Measurements from ENCODE around the gene GUK1.

Gene GUK1, protein sequence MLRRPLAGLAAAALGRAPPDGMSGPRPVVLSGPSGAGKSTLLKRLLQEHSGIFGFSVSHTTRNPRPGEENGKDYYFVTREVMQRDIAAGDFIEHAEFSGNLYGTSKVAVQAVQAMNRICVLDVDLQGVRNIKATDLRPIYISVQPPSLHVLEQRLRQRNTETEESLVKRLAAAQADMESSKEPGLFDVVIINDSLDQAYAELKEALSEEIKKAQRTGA

DNA sequence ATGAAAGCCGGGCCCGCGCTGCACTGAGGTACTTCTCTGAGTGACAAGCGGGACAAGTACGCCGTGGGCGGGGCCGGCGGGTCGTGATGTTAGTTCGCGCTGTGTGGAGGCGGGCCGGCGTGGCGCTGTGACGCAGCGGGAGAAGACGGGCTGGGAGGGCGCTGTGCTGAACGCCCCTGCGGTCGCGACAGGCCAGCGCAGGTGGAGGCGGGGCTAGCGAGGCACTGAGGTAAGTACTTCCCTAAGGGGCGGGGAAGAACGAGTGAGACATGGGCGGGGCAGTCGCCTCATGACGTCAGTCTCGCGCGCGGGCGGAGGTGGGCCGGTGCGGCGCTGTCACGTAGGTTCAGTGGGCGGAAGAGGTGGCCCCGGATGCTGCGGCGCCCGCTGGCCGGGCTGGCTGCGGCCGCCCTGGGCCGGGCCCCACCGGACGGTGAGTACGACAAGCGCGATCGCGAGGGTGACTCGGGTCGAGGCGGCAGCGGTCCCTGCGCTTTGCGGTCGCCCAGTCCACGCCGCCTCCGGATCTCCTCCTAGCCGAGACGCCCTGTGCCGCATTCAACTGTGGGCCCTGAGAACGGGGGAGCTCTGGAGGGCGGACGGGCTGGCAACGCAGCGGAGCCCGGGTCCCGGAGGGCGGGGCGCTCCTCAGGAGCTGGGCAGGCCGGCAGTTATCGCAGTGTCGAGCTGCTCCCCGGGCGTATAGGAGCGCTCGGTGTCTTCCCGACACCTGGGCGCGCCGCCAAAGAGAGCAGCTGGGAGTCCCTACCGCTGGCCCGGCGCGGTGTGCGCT is at the start of gene GUK1:
Gene GUK1 (plus strand): TSS at position 349 of the 793 bp plus-strand sequence. CDS start 24 bp downstream, at position 373.
- peak; percentile 99 to 100 for DNase-seq (ENCODE audit: low read depth in 2 of 2)

DNA sequence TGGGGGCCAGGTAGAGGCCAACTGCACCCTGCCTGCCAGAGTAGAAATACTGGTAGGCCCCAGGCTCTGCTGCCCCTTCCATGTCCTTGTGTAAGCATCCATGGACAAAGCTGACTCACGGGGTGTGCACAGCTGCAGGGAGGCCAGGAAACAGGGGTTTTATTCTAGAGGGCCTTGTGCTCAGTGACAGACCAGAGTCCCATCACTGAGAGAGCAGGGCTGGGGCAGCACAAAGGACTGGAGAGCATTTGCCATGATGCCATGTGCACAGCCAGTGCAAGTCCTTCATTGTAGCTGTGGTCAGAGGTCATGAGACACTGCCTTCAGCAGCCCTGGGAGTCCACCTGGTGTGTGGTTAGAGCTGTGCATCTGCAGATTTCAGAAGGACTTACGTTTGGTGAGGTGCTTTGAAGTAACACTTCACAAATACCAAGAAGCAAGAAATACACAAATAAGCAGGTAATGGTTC is 49.4 kb upstream of the GUK1 start:
- no peak for DNase-seq (ENCODE audit: low read depth in 2 of 2)

DNA sequence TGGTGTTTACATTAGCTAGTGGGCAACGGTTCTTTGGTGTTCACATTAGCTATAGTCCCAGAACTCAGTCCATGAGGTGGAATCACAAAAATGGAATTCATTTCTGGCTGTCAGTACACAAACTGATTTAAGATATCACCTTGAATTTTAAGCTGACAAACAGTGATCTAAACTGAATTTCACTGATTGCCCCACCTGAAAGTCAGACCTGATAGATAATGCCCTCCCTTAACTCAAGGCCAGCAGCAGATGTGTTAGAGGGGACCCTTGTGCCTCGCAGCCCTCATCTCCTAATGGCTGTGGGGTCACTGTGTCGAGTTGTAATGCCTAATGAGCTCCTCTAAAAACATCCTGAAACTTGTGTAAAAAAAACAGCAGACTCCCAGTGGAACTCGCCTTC is 49.0 kb upstream of the GUK1 start:
- DNase-seq (ENCODE audit: low read depth in 2 of 2), result no peak

DNA sequence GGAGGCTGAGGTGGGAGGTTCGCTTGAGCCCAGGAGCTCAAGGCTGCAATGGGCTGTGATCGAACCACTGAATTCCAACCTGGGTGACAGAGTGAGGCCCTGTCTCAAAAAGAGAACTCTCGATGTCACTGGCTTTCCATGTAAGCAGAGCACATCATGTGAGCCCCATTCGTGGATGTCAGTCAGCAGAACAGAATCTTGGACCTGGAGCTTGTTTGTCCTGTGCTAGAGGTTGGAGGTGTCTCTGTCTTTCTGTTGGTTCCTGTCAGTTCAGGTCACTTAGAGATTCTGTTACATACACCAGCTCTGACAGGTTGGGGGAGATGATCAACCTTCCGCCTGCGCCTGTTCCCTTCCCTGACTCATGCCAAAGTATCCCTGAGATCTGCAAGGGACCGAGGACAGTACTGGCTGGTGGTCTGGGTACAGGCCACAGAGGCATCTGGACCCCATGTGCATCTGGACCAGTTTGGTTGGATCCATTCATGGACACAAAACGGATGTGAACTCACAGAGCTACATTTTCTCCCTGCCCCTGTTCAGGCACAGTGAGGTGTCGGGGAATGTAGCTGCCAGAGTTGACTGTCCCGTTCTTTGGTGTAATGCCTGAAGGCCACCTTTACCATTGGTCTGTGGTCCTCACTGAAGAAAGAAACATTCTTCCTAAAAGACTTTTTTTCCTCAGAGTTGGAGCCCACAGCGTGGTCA is 47.6 kb upstream of the GUK1 start:
- no peak for DNase-seq (ENCODE audit: low read depth in 2 of 2)

DNA sequence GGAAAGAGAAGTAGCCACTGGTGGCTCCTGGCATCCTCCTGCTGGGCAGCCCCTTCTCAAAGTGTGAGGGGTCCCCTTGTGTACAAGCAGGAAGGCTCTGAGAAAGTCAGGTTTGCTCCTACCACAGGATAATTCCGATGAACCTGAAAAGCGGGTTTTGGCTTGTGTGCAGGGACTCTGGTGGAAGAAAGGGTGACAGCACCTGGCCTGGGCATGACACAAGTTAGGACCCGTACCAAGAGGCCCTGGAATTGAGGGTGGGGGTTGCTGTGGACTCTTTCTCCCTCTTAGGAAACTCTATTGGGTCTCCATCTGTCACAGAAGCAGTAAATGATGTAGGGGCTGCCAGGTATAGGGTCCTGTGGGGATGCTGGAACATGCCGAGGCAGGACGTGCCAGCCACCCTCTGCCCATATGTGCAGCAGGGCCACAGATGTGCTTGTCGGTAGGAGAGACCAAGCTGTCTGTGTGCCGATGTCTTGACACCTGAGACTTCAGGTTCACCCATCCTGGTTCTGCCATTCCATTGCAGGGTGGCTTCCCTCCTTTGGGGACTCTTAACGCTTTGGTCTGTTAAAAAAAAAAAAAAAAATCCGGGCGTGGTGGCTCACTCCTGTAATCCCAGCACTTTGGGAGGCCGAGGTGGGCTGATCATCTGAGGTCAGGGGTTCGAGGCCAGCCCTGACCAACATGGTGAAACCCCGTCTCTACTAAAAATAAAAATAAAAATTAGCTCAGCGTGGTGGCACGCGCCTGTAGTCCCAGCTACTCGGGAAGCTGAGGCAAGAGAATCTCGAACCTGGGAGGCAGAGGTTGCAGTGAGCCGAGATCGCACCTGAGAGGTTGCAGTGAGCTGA is 46.8 kb upstream of the GUK1 start:
- no peak for DNase-seq (ENCODE audit: low read depth in 2 of 2)

DNA sequence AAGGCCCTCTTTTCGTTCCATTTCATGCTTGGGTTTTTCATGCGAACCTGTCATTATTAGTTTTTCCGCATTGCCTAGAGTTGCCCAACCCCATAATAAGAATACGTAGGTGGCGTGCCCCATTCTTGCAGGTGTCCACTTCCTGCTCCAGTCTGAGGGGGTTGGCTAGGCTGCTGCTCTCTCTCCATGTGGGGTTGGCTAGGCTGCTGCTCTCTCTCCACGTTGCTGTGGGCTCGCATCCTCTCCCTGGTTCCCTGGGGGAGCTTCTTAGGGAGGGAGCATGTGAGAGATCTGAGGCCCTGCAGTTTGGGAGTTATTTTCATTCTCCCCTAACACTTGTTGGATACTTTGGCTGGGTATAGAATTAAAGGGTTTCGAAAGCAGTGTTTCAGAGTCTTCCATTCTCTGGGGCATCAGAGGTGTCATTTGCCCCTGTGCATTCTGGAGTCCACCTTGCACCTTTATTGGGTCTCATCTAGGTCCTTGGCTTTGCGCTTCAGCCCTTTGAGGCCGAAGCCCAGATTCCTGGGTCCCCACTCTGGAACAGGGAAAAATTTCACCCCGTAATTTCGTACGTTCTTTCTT is 45.6 kb upstream of the GUK1 start:
- no peak for DNase-seq (ENCODE audit: low read depth in 2 of 2)

DNA sequence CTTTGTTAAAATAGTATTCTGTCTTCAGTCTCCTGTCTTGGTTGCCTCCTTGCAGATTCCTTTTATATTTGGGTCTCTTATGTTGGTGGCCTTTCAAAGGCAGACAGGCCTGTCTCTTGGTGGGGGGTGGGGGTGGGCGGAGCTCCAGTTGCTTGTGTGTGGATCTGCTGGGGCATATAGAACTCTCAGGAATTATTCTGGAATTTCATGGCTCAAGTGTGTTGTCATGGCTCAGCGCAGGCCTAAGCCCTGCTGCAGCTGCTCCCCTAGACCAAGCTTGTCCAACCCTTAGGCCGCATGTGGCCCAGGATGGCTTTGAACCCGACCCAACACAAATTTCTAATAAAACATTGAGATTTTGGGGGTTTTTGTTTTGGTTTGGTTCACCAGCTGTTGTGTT is 44.9 kb upstream of the GUK1 start:
- DNase-seq (ENCODE audit: low read depth in 2 of 2), result no peak

DNA sequence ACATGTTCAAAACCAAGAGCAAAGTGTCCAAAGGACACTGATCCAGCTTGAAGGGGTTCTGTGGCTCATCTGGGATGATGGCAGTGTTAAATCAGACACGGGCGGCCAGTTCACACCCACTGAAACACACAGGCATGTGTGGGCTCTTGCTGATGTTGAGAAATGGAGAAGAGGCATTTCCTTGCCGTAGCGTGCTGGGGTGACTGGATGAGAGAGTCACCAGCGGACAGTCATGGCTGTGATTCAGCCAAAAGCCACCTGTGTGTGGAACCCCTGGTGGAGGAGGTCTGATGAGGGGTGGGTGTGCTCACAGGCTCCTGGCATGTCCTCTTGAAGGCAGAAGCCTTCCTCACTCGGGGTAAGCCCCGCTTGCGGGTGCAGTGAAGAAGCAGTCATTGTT is 44.1 kb upstream of the GUK1 start:
- no peak for DNase-seq (ENCODE audit: low read depth in 2 of 2)

DNA sequence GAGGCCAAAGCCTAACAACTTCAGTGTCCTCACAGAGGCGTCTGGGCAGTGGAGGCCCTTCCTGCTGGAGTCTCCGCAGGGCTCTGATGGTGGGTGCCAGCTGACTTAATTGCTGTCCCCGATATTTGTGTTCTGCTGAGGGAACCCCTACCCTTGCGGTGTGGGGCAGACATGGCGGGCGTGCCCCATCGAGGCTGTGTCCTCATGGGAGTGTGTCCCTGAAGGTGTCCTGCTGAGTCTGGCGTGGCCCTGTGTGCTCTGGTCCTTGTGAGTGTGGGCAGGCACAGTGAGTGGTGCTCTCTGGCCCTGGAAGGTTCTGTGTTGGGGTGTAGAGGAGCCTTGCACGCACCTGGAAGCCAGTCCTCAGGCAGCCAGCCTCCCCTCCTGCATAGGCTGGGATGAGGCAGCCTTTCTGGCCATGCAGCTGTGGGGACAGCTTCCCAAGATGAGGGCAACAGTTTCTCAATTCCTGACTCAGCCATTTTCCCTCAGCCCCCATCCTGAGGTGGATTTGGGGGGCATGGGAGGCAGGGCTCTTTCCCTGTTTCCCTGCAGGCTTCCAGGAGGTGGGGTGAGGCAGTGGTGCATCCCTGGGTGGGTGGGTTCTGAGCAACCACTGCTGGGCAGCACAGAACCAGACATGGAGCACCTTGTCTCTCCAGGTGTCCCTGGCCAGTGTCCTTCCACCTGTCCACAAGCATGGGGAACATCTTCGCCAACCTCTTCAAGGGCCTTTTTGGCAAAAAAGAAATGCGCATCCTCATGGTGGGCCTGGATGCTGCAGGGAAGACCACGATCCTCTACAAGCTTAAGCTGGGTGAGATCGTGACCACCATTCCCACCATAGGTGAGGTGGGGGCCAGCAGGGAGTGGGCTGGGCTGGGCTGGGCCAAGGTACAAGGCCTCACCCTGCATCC is 43.4 kb upstream of the GUK1 start:
- DNase-seq (ENCODE audit: low read depth in 2 of 2), result no peak

DNA sequence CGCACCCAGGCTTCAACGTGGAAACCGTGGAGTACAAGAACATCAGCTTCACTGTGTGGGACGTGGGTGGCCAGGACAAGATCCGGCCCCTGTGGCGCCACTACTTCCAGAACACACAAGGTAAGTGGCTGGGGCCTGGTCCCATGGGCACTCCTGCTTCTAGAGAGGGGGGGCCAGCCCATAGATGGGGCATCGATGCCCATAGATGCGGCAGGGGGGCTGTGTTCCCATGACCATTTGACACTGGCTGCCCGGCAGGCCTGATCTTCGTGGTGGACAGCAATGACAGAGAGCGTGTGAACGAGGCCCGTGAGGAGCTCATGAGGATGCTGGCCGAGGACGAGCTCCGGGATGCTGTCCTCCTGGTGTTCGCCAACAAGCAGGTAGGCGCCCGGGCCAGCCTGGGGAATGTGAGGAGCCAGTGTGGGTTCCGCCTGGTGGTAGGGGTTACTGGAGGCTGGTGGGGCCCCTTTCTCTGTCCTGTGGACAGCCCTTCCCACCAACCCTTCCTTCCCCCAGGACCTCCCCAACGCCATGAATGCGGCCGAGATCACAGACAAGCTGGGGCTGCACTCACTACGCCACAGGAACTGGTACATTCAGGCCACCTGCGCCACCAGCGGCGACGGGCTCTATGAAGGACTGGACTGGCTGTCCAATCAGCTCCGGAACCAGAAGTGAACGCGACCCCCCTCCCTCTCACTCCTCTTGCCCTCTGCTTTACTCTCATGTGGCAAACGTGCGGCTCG is 42.6 kb upstream of the GUK1 start:
- DNase-seq (ENCODE audit: low read depth in 2 of 2), result no peak

DNA sequence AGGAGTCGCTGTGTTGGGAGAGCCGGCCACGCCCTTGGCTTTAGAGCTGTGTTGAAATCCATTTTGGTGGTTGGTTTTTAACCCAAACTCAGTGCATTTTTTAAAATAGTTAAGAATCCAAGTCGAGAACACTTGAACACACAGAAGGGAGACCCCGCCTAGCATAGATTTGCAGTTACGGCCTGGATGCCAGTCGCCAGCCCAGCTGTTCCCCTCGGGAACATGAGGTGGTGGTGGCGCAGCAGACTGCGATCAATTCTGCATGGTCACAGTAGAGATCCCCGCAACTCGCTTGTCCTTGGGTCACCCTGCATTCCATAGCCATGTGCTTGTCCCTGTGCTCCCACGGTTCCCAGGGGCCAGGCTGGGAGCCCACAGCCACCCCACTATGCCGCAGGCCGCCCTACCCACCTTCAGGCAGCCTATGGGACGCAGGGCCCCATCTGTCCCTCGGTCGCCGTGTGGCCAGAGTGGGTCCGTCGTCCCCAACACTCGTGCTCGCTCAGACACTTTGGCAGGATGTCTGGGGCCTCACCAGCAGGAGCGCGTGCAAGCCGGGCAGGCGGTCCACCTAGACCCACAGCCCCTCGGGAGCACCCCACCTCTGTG is 41.7 kb upstream of the GUK1 start:
- no peak for DNase-seq (ENCODE audit: low read depth in 2 of 2)

DNA sequence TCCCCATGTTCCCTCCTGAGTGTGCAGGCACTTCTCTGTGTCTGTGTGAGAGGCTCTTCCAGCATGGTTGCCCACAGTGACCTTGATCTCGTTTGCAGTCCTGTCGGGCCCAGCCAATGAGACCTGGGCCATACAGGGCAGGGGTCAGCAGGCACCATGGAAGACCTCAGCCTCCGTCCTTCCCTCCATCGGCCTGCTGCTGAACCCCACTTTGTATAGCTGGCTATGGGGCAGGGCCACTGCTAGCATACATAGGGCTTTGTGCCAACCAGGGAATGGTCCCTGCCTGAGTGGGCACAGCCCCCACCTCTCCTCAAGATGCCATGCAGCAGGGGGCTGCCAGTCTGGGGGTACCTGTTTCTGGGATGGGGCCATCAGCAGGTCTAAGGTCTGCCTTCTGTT is 40.7 kb upstream of the GUK1 start:
- no peak for DNase-seq (ENCODE audit: low read depth in 2 of 2)

DNA sequence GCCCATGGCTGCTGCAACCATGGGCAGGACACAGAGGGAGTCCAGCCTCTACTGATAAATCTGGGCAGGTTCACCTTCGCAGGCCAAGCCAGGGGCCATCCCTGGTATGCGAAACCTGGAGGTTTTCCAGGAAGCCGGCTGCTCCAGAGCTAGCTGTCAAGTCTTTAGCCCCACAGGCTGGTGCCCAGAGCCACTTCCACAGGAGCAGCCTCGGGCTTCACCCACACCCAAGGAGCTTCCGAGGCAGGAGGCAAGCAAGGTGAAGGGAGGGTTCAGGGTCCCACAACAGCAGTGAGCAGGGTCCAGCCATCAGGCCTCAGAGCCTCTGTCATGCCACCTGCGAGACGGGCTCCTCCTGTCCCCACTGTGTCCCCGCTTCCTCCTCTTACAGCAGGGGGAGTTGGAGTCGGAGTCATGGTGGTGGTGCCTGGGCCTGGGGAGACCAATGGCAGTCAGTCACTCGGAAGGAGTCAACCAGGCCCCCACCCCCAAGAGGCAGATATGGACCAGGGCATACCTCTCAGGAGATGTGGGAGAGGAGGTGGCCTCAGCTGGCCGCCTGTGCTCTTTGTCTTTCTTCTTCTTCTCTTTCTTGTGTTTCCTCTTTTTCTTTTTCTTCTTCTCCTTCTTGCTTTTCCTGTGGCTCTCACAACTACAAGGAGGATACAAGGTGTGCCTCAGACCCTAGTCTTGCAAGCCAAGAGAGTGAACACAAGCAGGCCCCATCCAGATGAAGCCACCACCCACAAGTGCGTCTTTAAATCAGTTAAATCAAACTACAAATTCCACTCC is 39.1 kb upstream of the GUK1 start:
- no peak for DNase-seq (ENCODE audit: low read depth in 2 of 2)

DNA sequence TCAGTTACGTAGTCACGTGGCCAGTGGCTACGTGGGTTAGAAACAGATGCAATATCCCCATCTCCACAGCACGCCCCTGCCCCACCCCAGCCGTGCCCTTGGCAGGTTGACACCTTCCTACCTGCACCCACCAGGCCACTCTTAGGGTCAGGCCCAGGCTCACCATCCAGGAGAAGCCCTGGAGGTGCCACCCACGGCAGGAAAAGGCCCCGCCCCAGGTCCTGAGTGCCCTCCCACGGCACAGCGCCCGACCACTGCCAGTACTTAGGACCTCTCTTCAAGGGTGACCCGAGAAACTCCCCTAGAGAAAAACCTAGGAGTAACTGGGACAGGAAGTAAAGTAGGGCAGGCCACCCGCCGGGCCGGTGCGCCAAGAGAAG is 38.5 kb upstream of the GUK1 start:
- no peak for DNase-seq (ENCODE audit: low read depth in 2 of 2)

DNA sequence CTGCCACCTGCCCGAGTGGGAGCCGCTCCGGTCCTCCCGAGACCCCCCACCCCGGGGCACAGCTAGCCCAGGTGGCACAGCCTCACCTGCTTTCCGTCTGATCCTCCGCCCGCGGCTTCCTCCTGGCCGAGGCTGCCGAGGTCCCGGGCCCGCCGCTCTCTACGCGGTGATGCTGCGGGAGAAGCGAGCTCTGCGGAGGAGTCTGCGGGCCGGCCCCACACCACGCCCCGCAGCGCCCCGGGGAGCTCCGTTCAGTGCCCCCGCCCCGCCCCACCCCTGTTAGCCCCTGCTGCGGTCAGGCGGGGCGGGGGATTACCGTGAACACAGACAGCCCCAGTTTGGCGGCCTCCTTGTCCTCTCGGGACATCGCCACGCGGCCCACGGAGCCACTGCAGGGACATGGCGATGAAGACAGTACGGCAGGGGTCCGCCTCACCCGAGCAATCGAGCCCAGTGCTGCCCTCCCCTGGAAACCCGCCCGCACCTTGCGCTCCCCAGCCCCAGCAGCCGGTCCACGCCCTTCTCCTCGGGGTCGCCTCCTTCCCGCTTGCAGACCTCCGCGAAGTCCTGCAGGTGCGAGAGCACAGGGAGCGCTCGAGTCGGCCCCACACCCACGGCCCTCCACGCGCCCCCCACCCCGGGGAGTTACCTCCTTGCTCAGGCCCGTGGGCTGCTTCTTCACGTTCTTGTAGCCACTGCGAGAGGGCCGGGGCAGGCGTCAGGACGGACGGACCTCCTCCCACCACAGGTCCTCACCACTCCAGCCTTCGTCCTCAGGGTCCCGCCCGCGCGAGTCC is 37.9 kb upstream of the GUK1 start:
- no peak for DNase-seq (ENCODE audit: low read depth in 2 of 2)

DNA sequence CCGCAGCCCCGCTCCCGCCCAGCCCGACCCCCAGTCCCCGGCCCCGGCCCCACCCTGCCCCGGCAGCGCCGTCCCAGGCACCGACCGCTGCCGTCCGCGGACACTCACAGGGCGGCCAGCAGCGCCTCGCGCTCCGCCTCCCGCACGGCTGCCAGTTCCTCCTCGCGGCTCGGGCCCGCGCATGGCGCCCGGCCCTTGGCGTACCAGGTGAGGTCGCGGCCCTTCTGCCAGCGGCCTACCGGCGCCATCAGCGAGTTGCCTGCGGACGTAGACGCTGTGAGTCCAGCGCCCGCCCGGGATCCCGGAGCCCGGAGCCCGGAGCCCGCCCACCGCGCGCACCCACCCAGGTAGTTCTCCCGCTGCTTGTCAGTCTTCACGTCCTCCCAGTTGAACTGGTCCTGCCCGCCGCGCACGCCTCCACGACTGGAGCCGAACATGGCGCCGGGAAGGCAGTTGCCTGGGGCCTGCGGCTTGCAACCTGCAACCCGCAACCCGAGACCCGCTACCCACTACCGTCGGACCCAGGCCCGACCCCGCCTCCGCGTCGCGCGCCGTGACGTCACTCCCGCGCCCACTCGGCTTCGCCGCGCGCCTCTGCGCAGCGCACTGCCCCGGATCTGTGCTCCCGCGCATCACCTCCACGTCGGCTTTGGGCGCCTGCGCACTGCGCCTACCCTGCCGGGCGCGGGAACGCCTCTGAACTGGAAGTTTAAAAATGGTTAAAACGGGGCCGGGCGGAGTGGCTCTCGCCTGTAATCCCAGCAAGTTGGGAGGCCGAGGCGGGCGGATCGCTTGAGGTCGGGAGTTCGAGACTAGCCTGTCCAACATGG is 37.1 kb upstream of the GUK1 start, which contains the start of gene C1orf35:
Gene C1orf35 (minus strand): TSS at position 535 of the 830 bp plus-strand sequence. CDS start 98 bp downstream, at position 437.
- peak; percentile 92 for DNase-seq (ENCODE audit: low read depth in 2 of 2)
